K562 (cell line): ENCODE data around the gene NLRP12.

Experiments
- CBX8 ChIP-seq: fragments of 200-600 bp; sonication (generic); IDR thresholded peaks from 2 replicates; pipeline ENCODE4 v1.6.1; 2012; ENCODE audit warnings: borderline replicate concordance, mixed run types, low read depth, mild to moderate bottlenecking, moderate library complexity, mixed read lengths, low read length, control low read depth, inconsistent platforms; ENCODE audit not compliant: poor library complexity, severe bottlenecking; ENCODE audit errors: extremely low read depth
- POLR2A ChIP-seq: fragments of 450-650 bp; conservative IDR thresholded peaks from 2 replicates; pipeline ENCODE4 v1.6.1; 2016
- RAD21 ChIP-seq, 2 experiments: fragments of 250-450 bp in 1 of 2; fragments of 450-650 bp in 1 of 2; sonication (Bioruptor Pico) in 1 of 2; formaldehyde crosslinking in 1 of 2; IDR thresholded peaks in 1 of 2; conservative IDR thresholded peaks in 1 of 2; 2 replicates each; pipeline versions ENCODE4 v1.4.0 to v1.8.0; 2020 to 2022; ENCODE audit warnings: mild to moderate bottlenecking in 2 of 2, moderate library complexity in 1 of 2
- RBM22 ChIP-seq: fragments of 200-400 bp; formaldehyde crosslinking; IDR thresholded peaks from 2 replicates; pipeline ENCODE4 v1.6.1; 2018; ENCODE audit warnings: low read length, low read depth; ENCODE audit not compliant: poor library complexity, severe bottlenecking
- ZBTB7A ChIP-seq: IDR thresholded peaks from 2 replicates; pipeline ENCODE4 v1.6.1; 2011; ENCODE audit warnings: low read depth, mild to moderate bottlenecking, low read length, moderate library complexity, borderline replicate concordance; ENCODE audit not compliant: control insufficient read depth

- TF ChIP-seq RBM22 = no peak
- TF ChIP-seq RAD21 (CRISPR knock-in tag; conservative IDR thresholded peaks at IDR 0.05 in 1 of 2, IDR thresholded peaks at IDR 0.05 in 1 of 2) = no peak
- TF ChIP-seq POLR2A = no peak
- TF ChIP-seq CBX8 = no peak
- no peak for TF ChIP-seq ZBTB7A
These were observed 4.4 kb upstream of the NLRP12 start for GRCh38 chr19:53828531-53828930.
